NCI-H524 treated with DMSO at 0.1 percent for 48 hours (cell line): Measurements from ENCODE around the gene DHRS11.

Experiments used
- DNase-seq: peaks from one replicate; lab custom pipeline; 2025; lab: John Stamatoyannopoulos, UW

DHRS11 gene

DNA sequence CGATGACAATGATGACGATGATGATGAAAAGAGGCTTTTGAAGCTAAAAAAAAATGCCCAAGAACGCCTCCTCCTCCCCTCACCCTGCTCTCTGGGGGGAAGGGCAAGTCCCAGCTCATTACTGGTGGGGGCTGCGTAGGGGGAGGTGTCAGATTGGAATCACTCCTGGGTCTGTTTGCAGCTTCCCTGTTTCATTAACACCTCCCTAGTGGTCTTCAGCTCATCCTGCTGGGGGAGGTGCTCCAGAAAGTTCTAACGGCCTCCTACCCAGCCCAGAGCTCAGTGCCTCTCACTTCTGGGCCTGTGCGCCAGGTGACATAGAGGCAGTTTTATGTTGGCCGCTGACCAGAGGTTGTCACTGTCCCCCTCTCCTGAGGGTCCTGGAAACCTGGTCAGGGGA lies 22.4 kb downstream of the DHRS11 start:
- no peak for DNase-seq

DNA sequence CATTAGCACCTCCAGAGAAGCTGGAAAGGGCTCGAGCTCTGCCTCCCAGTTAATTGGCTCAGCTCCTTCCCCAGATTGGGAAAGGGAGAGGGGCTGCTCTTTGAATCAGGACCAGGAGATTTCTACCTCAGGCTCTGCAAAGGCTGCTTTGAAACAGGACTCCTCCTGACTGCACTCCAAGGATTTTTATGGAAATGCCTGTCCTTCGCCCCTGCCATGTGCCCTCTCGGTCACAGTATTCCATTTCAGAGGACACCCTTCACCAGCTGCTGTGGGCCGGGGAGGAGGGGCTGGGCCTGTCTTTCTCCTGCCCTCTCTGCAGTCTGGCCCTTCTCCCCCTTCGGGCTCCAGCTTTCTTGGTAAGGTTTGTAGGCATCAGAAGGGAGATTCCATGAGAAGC lies 23.3 kb downstream of the DHRS11 start:
- DNase-seq = peak; percentile 31

DNA sequence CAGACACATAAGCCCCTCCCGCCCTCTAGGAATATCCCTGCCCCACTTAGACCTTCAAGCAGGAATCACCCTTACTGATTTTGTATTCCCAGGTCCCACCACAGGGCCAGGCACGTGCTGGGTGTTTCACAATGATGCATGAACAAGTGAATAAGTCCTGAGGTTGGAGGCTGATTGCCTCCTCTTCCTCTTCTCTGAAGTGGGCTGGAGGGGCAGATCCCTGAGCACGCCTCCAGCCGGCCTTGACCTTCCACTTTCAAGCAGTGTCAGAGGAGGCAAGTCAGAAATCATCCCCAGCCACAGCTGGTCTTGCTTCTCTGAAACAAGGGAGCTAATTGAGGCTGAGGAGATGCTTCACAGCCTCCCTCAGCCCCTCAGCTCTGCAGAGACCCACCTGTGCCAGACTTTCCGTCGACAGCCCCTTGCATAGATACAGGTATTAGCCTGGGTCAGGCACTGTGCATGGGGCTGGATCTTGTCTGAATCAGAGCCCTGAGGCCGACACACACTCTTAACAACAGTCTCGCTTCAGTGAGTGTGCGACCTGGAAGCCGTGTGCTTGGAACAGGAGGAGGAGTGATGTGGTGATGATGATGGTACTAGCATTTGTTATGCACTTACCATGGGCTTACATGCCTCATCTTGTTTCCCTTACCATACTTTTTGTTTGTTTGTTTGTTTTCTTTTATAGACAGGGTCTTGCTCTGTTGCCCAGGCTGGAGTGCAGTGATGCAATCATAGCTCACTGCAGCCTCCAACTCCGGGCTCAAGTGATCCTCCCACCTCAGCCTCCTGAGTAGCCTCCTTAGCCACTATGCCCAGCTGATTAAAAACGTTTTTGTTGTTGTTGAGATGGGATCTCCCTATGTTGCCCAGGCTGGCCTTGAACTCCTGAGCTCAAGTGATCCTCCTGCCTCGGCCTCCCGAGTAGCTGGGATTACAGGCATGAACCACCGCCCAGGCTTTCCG lies 24.7 kb downstream of the DHRS11 start:
- DNase-seq = no peak

DNA sequence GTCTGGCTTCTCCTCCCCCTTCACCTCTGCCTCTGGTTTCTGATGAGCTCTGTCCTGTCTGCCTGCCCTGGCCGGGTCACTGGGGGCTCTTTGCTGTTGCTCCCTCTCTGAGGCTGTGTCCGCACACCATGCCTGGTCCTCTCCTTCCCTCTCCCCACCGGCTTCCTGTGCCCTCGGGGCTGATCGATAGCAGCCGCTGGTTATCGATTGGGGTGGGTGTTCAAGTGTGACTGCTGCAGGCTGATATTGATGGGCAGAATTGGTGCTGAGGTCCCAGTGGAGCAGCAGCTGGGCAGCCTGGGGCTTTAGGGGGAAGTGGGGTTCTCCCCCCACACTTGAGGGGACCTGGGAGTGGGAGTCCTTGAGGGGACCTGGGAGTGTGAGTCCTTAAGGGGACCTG lies 26.1 kb downstream of the DHRS11 start:
- no peak for DNase-seq

GRCh38 chr17:36623281-36623680 lies 31.6 kb downstream of the DHRS11 start:
- DNase-seq = no peak

GRCh38 chr17:36625188-36625587 lies 33.5 kb downstream of the DHRS11 start:
- no peak for DNase-seq

DNA sequence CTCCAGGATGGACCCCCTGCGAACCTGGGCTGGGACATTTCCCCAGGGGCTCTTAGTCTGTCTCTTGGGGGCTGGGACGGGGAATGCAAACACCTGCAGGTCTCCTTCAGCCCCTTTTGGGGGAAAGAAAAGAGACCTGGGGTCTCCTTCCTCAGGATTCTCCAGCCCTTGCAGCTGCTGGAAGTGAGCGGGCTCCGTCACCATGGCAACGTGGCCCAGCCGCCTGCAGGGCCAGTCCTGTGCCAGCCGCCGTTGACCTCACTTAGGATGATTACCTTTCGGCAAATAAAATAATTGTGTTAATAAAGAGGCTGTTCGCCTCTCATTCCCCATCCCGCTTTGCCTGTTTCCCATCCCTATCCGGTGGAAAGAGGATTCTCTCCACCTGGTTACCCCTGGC lies 35.4 kb downstream of the DHRS11 start:
- no peak for DNase-seq

GRCh38 chr17:36628576-36628975 lies 36.9 kb downstream of the DHRS11 start:
- no peak for DNase-seq

GRCh38 chr17:36629252-36629847 lies 37.7 kb downstream of the DHRS11 start:
- peak; percentile 22 for DNase-seq

GRCh38 chr17:36629970-36630502 lies 38.4 kb downstream of the DHRS11 start:
- DNase-seq = no peak

DNA sequence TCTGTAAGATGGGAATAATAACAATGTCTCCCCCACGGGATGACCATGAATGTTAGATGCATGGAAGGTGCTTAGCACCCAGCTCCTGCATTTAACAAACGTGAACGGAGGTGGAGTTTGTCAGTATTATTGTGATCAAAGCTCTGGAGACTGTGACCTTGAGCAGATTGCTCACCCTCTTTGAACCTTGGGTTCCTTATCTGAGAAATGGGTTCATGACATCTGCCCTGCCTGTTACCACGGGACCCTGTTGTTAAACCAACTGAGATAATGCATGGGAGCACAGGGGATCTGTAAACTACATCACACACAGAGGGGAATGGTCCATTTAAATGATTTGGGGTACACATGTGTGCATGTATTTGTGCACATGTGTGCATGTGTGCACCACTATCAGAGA lies 39.3 kb downstream of the DHRS11 start:
- no peak for DNase-seq

- no peak for DNase-seq
Observed at GRCh38 chr17:36632916-36633771, 41.5 kb downstream of the DHRS11 start.

GRCh38 chr17:36640346-36640745 lies 48.7 kb downstream of the DHRS11 start:
- DNase-seq = no peak

DNA sequence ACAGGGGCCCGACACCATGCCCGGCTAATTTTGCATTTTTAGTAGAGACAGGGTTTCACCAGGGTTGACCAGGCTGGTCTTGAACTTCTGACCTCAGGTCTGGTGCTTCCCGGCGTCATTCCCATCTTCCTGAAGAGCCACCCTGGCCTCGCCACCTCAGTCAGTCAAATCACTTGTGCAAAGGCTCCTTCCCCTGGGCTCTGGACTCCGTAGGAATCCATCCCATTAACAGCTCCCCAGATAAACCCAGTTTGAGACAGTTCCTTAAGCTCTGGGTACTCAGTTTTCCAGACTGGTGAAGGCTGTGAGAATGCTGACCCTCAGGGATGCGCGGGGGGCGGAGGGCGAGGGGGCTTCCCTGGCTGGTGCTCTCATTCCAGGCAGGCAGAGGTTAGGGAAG lies 49.2 kb downstream of the DHRS11 start:
- DNase-seq = no peak

DNA sequence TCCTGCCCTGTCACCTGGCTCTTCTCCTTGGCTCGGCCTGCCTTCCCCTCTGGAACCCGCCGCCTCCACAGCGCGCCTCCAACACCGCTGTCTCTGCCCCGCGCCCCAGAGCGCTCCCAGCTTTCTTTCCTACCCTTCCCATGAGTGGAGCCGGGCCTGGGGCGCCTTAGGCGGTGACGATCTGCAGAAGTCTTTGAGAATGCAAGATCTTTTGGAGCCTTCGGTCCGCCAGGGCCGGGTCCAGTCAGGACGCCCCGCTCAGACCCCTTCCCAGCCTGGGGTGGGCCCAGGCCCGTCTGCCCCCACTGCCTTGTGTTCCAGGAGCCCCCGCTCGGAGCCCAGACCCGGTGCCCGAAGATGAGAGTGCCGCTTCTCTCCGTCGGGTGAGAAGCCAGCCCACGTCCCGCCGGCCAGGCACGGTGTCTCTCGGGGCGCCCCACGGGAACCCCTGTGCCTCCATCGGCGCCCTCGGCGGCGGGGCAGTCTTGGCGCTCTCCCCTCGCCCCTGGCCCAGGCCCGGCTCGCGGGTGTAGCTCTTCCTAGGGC lies 49.7 kb downstream of the DHRS11 start:
- no peak for DNase-seq

DNA sequence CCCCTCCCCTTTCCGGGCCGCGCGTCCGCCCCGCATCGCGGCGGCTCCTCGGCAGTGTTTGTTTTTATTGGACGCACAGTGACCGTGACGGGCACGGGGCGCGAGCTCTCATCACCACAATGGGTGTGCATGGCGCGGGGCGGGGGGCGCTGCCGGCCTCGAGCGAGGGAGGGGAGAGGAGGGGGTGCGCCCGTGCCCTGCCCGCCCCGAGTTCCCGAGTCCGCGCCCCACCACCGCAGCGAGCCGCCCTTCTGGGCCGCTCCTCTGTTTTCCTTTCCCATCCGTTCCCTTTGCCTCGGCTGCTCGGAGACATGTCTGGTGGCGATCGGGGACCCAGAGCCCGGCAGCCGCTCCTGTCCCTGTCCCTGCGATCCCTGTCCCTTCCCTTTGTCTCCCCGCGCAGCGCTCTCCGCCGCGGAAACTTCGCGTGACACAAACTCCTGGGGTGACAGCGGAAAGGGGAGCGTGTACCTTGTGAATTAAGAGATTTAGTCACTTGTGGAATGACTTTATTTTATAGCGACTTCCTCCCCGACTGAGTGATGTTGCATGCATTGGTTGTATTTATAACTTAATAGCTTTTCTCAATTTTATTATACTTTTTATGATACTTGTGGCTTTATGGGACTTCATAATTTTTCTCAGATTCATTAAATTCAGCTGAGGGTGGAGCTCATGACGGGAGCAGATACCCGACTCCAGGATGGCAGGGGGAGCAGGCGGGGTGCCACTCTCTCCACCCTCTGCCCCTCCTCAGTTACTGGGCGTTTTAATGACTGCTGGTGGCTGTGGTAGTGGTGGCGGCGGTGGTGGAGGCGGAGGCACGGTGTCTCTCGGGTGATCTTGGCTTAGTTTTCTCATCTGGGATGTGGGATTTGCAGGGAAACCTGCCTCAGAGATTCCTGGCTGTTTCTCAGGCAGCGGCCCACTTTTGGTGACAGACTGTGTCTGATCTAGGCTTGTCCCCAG lies 50.5 kb downstream of the DHRS11 start:
- no peak for DNase-seq

GRCh38 chr17:36643086-36643685 lies 51.5 kb downstream of the DHRS11 start:
- no peak for DNase-seq

DNA sequence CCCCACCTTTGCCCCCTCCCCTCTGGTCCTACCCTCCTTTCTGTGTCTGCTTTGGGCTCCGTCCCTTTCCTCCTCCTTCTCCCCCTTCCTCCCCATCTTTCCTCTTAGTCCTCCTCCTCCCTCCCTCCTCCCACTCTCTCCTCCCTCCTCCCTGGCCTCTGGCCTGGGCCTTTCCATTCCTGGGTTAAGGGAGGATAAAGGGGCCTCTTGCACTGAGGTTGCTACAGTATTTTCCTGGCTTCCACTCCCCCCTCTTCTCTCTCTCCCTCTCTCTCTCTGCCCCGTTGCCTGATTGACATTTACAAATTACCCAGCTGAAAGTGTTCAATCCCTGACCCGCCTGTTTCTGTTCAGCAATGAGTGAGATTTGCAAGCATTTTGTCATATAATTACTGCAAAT lies 53.7 kb downstream of the DHRS11 start:
- DNase-seq = no peak

GRCh38 chr17:36647636-36648035 lies 56.0 kb downstream of the DHRS11 start:
- no peak for DNase-seq

- DNase-seq = peak; percentile 44
Observed at GRCh38 chr17:36650096-36650775, 58.6 kb downstream of the DHRS11 start.
